ENCODE results near the gene SPG7. TPM values are rescaled to one million over a fixed set of nuclear protein-coding genes. Genes with fewer than 3 reads are reported as not detected.
A peak's percentile ranks its signal among the peaks of the same experiment; 100 is the strongest.

Gene SPG7
- total RNA-seq, 1 donor from 2014 or later = 108 TPM

DNA sequence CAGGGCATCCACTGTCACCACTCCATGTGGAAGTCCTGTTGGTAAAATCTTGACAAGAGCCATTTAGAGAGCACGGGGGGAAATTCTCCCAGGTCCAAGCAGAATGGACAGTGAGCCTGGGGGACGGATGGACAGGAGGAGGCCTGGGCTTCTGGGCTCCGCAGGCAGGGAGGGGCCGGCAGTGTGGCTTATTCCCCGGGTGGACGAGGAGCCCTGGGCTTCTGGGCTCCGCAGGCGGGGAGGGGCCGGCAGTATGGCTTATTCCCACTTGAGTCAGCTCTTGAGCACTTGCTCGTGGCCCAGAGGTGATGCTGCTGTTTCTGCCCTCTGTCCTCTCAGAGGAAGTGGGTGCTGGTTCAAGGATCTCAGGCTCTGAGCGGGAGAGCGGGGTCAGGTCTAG, 30.1 kb downstream of the SPG7 start:
- intact Hi-C loops (cut with micrococcal nuclease) = no loop called here
- DNase-seq (no peak), ATAC-seq (no peak)

DNA sequence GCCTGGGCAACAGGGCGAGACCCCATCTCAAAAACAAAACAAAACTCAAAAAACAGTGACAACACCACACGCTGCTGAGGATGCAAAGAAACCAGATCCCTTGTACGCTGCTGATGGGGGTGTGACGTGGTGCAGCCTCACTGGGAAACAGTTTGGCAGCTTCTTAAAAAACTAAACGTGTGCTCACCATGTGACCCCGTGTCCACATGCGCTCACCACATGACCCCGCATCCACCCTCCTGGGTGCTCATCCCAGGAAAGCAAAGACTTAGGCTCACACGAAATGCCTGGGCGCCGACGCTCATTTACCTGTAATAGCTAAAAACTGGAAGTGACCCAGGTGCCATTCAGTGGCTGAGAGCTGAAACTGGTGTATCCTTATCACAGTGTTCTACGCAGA, 32.4 kb downstream of the SPG7 start:
- intact Hi-C loops (cut with micrococcal nuclease) = no loop called here
- DNase-seq = peak; percentile 65
- peak; percentile 77 for ATAC-seq

DNA sequence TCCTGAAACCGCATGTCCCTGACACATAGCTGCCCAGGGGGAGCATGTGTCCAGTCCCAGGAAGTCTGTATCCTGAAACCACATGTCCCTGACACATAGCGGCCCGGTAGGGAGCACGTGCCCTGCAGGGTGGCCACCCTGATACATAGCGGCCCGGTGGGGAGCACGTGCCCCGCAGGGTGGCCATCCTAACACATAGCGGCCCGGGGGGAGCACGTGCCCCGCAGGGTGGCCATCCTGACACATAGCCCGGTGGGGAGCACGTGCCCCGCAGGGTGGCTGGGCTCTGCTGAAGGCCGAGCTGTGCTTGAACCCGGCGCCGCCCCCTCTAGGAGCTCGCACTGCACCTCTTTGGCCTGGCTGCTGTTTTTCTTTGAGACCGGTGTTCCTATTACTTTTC, 33.6 kb downstream of the SPG7 start:
- intact Hi-C loops (cut with micrococcal nuclease) = no loop called here
- ATAC-seq = peak; percentile 11
- DNase-seq = no peak

DNA sequence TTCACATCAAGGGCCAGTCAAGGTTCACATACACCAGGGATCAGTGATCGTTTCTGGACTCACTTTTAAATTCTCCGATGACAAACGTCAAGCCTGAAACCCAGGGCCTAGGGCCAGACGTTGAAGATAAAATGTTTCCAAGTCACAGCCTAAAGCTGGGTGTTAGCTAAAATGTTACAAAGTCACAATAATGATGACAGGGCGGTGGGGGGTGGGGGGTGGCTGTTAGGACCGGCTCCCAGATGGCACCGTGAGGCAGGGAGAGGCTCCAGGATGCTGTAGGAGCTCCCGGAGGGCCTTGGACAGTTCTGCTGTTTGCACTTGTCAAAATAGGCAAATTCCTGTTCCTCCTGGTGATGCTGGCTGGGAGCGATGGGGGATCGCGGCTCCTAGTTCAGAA, 35.9 kb downstream of the SPG7 start:
- no peak for ATAC-seq
- intact Hi-C loops (cut with micrococcal nuclease) = no loop called here
- no peak for DNase-seq

DNA sequence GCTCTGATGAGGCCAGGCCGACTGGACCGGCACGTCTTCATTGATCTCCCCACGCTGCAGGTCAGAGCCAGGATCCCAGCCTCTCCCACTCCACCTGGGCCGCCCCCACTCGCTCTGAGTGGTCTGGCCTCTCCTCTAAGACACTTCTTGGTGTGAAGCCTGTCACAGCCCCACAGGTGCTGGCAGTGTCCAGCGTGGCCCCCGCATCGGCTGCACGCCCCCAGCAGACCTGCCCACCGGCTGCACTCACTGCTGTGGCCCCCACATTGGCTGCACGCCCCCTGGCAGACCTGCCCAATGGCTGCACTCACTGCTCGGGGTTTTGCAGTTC, 36.5 kb downstream of the SPG7 start:
- no peak for ATAC-seq
- no peak for DNase-seq
- intact Hi-C loops (cut with micrococcal nuclease) = no loop called here

DNA sequence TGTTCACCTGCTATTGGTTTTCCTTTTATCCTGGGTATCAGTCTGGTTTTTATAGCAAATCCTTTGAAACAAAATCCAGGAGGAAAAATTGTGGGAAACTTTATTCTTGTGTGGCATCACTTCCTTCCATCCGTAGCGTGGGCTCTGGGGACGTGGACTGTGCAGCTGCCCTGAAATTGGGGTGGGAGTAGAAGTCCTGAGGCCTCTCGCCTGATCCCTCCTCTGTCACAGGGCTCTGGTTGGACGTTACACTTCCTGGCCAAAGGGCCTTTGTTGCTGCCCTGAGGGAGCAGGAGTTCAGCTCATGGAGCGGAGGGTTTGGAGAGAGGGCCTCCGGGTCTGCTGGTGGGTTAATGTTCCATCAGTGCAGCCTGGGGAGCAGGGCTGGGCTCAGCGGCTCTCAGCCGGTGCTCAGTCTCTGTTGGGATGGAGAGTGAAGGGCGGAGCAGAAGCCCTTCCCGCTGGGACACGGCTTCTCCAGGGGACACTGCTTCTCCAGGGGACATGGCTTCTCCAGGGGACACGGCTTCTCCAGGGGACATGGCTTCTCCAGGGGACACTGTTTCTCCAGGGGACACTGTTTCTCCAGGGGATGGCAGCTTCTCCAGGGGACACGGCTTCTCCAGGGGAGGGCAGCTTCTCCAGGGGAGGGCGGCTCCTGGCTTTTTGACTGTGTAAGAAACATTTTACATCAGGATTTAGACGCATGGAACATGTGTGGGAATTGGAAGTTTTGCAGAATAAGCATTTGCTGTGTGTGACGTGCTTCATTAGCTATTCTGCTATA, 37.0 kb downstream of the SPG7 start:
- ATAC-seq (no peak), DNase-seq (no peak)
- intact Hi-C loops (cut with micrococcal nuclease) = no loop called here

DNA sequence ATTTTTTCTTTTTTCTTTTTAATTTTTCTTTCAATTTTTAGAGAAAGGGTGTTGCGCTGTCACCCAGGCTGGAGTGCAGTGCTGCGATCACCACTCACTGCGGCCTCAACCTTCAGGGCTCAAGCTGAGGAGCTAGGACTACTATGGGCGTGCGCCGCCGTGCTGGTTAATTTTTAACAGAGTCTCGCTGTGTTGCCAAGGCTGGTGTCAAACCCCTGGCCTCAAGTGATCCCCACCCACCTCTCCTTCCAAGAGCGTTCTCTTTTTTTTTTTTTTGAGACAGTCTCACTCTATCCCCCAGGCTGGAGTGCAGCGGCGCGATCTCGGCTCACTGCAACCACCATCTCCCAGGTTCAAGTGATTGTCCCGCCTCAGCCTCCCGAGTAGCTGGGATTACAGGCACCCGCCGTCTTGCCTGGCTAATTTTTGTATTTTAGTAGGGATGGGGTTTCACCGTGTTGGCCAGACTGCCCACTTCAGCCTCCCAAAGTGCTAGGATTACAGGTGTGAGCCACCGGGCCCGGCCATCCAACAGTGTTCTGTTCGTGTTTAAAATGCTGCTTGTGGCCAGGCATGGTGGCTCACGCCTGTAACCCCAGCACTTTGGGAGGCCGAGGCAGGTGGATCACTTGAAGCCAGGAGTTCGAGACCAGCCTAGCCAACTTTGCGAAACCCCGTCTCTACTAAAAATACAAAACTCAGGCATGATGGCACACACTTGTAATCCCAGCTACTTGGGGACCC, 37.8 kb downstream of the SPG7 start:
- intact Hi-C loops (cut with micrococcal nuclease) = no loop called here
- ATAC-seq (no peak), DNase-seq (no peak)

DNA sequence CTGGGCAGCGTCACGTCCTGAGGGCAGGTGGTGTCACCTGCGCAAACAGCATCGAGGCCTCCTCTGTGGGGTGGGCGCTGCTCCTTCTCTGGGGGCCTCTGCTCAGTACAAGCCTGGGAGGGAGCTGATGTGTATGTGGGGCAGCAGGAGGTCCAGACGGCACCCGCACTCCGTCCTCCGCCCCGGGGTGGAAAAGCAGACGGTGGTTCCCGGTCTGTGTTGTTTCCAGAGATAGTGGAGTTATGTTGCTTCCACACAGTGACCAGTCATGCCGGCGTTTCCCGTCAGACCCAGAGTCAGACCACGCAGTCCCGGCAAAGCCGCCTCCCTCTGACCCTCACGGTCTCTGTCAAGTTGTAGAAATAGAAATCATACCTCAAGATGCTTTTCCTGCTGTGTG, 38.6 kb downstream of the SPG7 start:
- no peak for ATAC-seq
- no peak for DNase-seq
- intact Hi-C loops (cut with micrococcal nuclease) = no loop called here

DNA sequence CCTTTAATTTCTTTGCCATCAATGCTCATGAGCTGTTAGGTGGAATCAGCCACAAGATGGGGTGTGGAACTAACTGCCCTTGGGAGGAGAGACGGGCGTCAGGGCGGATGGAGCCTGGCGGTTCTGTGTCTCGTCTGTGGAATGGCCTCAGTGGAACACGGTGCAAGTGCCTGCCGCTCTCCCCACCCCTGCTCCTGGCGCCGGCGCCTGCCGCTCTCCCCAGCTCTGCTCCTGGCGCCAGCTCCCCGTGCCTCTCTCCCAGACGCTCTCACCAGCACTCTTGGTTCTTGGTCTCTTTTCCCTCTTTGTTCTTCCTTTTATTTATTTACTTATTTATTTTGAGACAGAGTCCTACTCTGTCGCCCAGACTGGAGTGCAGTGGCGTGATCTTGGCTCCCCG, 39.1 kb downstream of the SPG7 start:
- no peak for ATAC-seq
- intact Hi-C loops (cut with micrococcal nuclease) = no loop called here
- no peak for DNase-seq

DNA sequence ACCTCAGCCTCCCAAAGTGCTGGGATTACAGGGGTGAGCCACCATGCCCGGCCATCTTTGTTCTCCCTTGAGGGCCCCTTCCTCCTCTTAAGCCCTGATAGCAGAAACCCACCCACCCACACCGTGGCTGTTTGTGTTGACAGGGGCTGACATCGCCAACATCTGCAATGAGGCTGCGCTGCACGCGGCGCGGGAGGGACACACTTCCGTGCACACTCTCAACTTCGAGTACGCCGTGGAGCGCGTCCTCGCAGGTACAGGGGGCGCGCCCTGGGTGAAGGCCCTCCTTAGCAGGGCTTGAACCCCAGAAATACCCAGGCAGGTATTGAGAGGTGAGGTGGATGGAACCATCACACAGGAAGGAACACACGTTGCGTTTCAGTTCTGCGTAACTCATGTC, 39.7 kb downstream of the SPG7 start:
- intact Hi-C loops (cut with micrococcal nuclease) = no loop called here
- ATAC-seq = no peak

DNA sequence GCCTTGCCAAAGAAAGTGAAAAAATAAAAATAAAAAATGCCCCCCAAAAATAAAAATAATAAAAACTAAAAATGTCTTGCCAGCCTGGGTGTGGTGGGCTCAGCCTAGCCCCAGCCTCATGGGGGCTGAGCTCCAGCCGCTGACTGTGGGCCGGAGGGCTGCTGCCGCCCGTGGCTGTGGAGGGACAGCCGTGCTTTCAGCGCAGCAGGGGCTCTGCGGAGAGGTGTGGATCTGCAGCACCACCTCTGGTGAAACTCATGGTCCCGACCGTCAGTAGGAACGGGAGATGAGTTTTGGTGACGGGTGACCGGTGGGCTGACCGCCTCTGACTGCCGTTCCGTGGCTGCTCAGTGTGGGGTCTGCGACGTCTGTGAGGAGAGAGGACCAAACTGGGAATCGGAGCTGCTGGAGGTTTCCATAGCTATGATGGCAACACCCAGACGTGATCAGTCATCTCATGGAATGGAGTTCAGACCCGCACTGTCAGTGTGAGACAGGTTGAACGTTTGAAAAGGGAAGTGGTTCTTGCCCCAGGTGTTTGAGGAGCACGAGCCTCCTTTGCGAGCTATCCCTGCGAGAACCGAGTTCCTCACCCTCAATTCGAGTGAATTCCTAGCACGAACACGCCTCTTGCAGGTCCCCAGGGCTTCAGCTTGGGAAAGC, 40.3 kb downstream of the SPG7 start:
- DNase-seq (no peak), ATAC-seq (no peak)
- intact Hi-C loops (cut with micrococcal nuclease) = no loop called here

More for the DNA sequence above, 39.7 kb downstream of the SPG7 start:
- no peak for DNase-seq

DNA sequence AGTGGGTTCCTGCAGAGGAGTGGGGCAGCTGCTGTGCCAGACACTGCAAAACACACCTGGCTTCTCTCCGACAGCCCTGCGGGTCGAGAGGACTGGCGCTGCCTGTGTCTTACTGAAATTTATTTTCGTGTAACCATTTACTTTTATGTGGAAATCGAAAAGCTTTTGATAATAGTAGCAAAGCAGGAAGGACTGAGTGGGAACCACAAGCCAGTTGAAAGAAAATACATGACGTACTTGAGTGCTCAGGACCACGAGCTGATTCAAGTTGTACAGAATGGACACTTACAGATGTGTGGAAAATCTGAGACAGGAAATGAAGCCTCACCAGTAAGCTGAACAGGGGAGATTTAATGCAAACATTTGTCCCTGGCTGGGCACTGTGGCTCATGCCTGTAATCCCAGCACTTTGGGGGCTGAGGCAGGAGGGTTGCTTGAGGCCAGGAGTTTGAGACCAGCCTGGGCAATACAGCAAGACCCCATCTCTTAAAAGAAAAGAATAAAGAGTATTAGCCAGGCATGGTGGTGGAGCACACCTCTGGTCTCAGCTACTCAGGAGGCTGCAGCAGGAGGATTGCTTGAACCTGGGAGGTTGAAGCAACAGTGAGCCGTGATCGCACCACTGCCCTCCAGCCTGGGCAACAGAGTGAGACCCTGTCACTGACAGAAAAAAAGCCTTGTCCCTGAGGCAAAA, 41.0 kb downstream of the SPG7 start:
- no peak for DNase-seq
- ATAC-seq = no peak
- intact Hi-C loops (cut with micrococcal nuclease) = no loop called here

DNA sequence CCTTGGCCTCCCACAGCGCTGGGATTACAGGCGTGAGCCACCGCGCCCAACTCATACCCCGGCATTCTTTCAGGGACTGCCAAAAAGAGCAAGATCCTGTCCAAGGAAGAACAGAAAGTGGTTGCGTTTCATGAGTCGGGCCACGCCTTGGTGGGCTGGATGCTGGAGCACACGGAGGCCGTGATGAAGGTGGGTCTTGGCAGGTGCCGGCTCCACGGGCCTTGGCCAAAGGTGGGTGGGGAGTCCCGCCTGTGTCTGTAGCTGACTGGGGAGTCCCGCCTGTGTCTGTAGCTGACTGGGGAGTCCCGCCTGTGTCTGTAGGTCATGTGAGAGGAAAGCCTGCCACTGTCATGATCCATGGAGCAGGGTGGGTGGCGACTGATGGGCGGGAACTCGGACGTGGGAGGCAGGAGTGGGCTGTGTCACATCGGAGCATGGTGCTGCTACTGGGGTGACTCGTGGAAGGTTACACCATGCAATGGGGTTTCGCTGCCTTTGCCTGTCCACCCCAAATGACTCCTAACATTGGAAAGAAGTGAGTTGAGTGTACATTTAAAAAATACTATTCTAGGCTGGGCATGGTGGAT, 42.3 kb downstream of the SPG7 start:
- ATAC-seq (no peak), DNase-seq (no peak)
- intact Hi-C loops (cut with micrococcal nuclease) = no loop called here

DNA sequence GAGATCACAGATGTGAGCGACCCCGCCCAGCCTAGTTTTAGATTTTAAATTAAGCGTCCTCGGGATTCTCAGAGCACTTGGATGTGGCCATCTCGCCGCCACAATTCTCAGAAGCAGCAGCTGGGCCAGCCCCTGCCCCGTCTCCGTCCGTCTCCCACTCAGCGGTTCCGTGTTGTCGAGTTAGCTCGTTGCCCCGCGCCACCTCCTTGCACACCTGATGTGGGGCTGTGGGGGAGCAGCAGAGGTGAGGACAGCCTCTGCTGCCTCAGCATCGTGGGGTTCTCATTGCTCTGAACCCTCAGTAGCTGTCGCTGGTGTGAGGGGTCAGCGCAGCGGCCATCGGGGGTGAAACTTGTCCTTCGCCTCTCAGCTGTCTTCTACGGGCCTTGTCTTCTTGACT, 44.1 kb downstream of the SPG7 start:
- intact Hi-C loops (cut with micrococcal nuclease) = no loop called here
- ATAC-seq (no peak), DNase-seq (no peak)

DNA sequence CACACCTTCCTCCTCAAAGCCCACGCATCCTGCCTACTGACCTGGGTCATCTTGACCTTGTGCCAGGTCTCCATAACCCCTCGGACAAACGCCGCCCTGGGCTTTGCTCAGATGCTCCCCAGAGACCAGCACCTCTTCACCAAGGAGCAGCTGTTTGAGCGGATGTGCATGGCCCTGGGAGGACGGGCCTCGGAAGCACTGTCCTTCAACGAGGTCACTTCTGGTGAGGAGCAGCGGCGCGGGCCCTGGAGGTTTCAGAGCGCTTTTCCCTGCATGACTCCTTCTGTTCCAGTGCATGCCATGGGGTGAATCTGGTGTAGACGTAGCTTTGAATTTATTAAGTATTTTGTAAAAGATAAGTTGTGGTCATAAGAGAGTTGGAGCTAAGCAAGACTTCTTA, 44.7 kb downstream of the SPG7 start:
- DNase-seq (no peak), ATAC-seq (no peak)
- intact Hi-C loops (cut with micrococcal nuclease) = no loop called here

DNA sequence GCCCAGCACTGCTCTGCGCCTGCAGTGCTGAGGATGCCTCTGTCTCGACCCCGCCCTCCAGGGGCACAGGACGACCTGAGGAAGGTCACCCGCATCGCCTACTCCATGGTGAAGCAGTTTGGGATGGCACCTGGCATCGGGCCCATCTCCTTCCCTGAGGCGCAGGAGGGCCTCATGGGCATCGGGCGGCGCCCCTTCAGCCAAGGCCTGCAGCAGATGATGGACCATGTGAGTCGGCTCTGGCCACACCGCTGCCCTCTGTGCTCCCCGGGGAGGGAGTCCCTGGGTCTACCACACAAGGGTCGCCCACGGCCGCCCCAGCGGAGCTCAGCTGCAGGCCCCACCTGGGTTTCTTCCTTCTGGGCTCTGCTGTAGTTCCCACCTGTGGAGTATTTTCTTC, 45.5 kb downstream of the SPG7 start:
- no peak for ATAC-seq
- DNase-seq = no peak
- intact Hi-C loops (cut with micrococcal nuclease) = no loop called here

DNA sequence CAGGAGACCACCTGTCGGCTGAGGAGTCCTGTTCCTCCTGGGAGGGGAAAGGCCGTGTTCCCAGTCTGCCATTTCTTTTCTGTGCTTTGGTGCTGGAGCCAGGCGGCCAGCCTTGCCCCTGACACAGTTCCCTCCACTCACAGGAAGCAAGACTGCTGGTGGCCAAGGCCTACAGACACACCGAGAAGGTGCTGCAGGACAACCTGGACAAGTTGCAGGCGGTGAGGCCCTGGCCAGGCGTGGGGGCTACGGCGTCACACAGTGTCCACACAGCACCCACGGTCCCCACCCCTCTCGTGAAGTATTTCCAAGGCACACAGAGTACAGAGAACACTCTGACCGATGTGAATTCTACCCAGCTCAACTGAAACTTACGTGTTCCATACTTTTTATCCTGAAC, 46.1 kb downstream of the SPG7 start:
- intact Hi-C loops (cut with micrococcal nuclease) = no loop called here
- no peak for ATAC-seq

DNA sequence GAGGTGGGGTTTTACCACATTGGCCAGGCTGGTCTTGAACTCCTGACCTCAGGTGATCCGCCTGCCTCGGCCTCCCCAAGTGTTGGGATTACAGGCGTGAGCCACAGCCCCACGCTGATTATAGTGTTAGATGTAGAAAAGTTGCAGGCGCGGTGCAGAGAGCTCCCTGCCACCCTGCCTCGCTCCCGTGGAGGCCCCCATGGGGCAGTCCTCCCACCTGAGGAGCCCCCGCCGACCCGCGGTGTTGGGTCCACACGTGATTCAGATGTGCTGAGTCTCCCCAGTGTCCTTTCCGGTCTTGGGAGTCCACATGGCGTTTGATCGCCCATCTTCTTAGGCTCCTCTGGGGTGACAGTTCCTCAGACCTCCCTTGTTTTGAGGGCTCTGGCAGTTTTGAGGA, 47.1 kb downstream of the SPG7 start:
- DNase-seq (no peak), ATAC-seq (no peak)
- intact Hi-C loops (cut with micrococcal nuclease) = loop anchor here (5.0 kb wide), 1 partner anchor 223 kb away; no protein-coding TSS in a partner anchor

More for the DNA sequence above, 46.1 kb downstream of the SPG7 start:
- no peak for DNase-seq

DNA sequence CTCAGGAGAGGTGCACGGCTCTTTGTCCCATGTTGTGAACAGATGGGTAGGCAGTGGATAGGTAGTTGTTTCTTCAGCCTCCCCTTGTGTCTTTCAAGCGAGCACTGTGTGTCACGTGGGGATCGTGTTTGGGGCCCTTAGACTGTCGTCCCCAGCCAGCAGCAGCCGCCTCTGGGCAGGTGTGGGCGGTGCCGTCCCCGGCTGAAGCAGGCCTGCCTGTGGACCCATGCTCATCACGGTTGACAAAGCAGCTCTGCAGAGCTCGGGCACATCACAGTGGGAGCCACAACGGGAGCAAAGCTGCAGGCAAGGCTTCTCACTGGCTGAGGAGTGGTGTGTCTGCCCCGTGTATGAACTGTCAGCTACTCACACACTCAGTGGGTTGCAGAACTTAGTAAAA, 47.6 kb downstream of the SPG7 start:
- intact Hi-C loops (cut with micrococcal nuclease) = loop anchor here (5.0 kb wide), 1 partner anchor 223 kb away; no protein-coding TSS in a partner anchor
- DNase-seq (no peak), ATAC-seq (no peak)

Measured in left ventricle myocardium superior (tissue), 1 donor.